Mesendoderm (in vitro differentiated cells): ENCODE measurements around the gene C17orf113.
A peak's percentile ranks its signal among the peaks of the same experiment; 100 is the strongest.
"Not testable (repeated sequence)": the region's sequence is repeated elsewhere in the genome, so short reads cannot be mapped to it uniquely, and the experiment has no call there.

Source experiments
- DNase-seq: peaks from one replicate; pipeline ENCODE4 v3.0.0; 2013
- H2AK5ac ChIP-seq: 2 replicates; pipeline ENCODE4 v1.6.1; 2013; ENCODE audit warnings: low read length, inconsistent platforms
- H2BK120ac ChIP-seq: 2 replicates; pipeline ENCODE4 v1.6.1; 2013; ENCODE audit warnings: low read depth, mild to moderate bottlenecking, low read length, moderate library complexity, mixed read lengths
- H2BK15ac ChIP-seq: replicated peaks from 2 replicates; pipeline ENCODE4 v1.6.1; 2013; ENCODE audit warnings: low read depth, mild to moderate bottlenecking, moderate library complexity
- H2BK5ac ChIP-seq: 2 replicates; pipeline ENCODE4 v1.6.1; 2013; ENCODE audit warnings: low read length, inconsistent platforms
- H3K18ac ChIP-seq: 2 replicates; pipeline ENCODE4 v1.6.1; 2013; ENCODE audit warnings: mild to moderate bottlenecking, low read length, mixed read lengths
- H3K23ac ChIP-seq: one replicate; pipeline ENCODE4 v1.6.1; 2013; ENCODE audit warnings: low read length
- H3K27ac ChIP-seq: 2 replicates; pipeline ENCODE4 v1.5.1; 2013; ENCODE audit warnings: low read depth, mild to moderate bottlenecking, inconsistent platforms, low read length, moderate library complexity
- H3K27me3 ChIP-seq: 2 replicates; pipeline ENCODE4 v1.6.1; 2013; ENCODE audit warnings: low read length, control low read depth, mild to moderate bottlenecking, inconsistent platforms; ENCODE audit not compliant: insufficient read depth, poor library complexity
- H3K36me3 ChIP-seq: 2 replicates; pipeline ENCODE4 v1.6.1; 2013; ENCODE audit warnings: low read length, inconsistent platforms; ENCODE audit not compliant: control insufficient read depth, insufficient read depth
- H3K4ac ChIP-seq: one replicate; pipeline ENCODE4 v1.6.1; 2013; ENCODE audit warnings: low read depth, mild to moderate bottlenecking, low read length, moderate library complexity
- H3K4me1 ChIP-seq: 2 replicates; pipeline ENCODE4 v1.6.1; 2013; ENCODE audit warnings: low read depth, low read length, inconsistent platforms; ENCODE audit not compliant: control insufficient read depth
- H3K4me2 ChIP-seq: 2 replicates; pipeline ENCODE4 v1.6.1; 2013; ENCODE audit warnings: low read length
- H3K4me3 ChIP-seq: 2 replicates; pipeline ENCODE4 v1.5.1; 2013; ENCODE audit warnings: mild to moderate bottlenecking, low read length
- H3K56ac ChIP-seq: one replicate; pipeline ENCODE4 v1.6.1; 2013; ENCODE audit warnings: low read length
- H3K79me1 ChIP-seq: 2 replicates; pipeline ENCODE4 v1.6.1; 2013; ENCODE audit warnings: low read length, inconsistent platforms
- H3K79me2 ChIP-seq: 2 replicates; pipeline ENCODE4 v1.6.1; 2013; ENCODE audit warnings: mild to moderate bottlenecking, low read length; ENCODE audit not compliant: control insufficient read depth, insufficient read depth
- H3K9ac ChIP-seq: 2 replicates; pipeline ENCODE4 v1.6.1; 2013; ENCODE audit warnings: low read length, inconsistent platforms
- H4K5ac ChIP-seq: one replicate; pipeline ENCODE4 v1.6.1; 2013; ENCODE audit warnings: low read length
- H4K8ac ChIP-seq: one replicate; pipeline ENCODE4 v1.6.1; 2013; ENCODE audit warnings: low read depth, mild to moderate bottlenecking, control low read depth, low read length, moderate library complexity
- WGBS: extraction: QIAGEN DNeasy Blood & Tissue Kit; methylation state at CpG from one replicate; pipeline ENCODE4 v1.1.7; 2013; ENCODE audit warnings: low lambda C conversion rate, missing lambda C conversion rate; ENCODE audit not compliant: insufficient coverage; ENCODE audit errors: extremely low coverage; 5-methylcytosine and 5-hydroxymethylcytosine counted together

The C17orf113 gene

DNA sequence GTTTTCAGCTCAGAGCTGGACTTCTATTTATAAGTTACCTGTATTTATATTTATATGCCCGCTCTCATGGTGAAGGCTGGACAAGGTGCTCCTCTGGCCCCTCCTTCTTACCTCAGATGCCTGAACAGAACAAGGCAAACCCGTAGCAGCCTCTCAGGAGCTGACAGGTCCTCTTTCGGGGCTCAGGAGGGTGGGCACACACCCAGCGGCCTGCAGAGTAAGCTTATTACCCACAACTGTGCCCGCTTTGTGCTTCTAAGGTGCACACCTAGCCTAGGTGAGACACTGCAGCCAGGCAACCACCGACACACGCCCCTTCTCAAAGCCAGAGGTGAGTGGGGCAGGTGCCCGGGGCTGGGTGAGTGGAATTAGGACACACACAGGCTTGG is 25.2 kb downstream of the C17orf113 start:
- H3K4me3 ChIP-seq: no peak overlapping the region

DNA sequence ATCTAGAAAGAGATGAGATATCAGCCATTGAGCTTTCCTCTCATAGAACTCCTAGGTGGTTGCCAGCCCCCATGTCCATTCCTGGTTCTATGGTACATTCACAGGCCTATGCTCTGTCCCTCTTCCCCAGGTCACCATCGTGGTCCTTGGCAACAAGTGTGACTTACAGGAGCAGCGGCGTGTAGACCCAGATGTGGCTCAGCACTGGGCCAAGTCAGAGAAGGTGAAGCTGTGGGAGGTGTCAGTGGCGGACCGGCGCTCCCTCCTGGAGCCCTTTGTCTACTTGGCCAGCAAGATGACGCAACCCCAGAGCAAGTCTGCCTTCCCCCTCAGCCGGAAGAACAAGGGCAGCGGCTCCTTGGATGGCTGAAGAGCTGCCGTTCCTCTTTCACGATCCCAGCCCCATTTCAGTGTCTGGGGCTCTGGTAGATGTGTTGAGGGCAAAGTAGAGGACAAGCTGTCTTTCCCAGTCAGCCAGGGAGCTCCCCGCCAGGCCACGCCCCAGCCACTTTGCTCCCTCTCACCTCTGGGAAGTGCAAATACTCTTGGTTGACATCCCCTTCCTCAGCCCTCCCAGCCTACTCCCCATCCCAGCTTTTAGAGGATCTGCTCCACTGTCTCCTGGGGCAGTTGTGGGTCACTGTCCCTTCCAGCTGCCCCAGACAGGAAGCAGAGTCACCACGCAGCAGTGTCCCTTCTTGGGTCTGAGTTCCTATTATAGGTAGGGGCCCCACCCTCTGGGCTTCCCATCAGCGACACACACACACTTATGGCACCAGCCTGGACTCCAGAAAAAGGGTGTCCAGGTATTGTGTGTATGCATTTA is 26.7 kb downstream of the C17orf113 start:
- no peak overlapping the region for H3K4me2 ChIP-seq
- H3K27me3 ChIP-seq: no peaks in the 10 kb centered on the region
- H2AK5ac ChIP-seq: no peak overlapping the region
- H3K36me3 ChIP-seq: peaks cover 3% of the 10 kb centered on the region
- no peak overlapping the region for H4K5ac ChIP-seq
- H3K9ac ChIP-seq: no peak overlapping the region
- H3K4me1 ChIP-seq: peaks cover 2% of the 10 kb centered on the region
- H3K18ac ChIP-seq: no peak overlapping the region
- no peak overlapping the region for H3K56ac ChIP-seq
- no peak overlapping the region for H2BK5ac ChIP-seq
- H2BK15ac ChIP-seq: no peak overlapping the region
- DNase-seq: peak; percentile 42
- H3K79me1 ChIP-seq: peaks cover 8% of the 10 kb centered on the region
- no CpG with 5 or more reads among the region's 15 CpGs for WGBS
- no peak overlapping the region for H4K8ac ChIP-seq
- H3K4me3 ChIP-seq: no peak overlapping the region
- no peak overlapping the region for H3K23ac ChIP-seq
- H3K4ac ChIP-seq: no peak overlapping the region
- H3K79me2 ChIP-seq: peaks cover 10% of the 10 kb centered on the region
- no peak overlapping the region for H3K27ac ChIP-seq
- no peak overlapping the region for H2BK120ac ChIP-seq

More for the DNA sequence above, 25.2 kb downstream of the C17orf113 start:
- no CpG with 5 or more reads among the region's 8 CpGs for WGBS
- no peak overlapping the region for H2BK120ac ChIP-seq
- H3K79me1 ChIP-seq: peaks cover 8% of the 10 kb centered on the region
- no peak overlapping the region for H3K27ac ChIP-seq
- peaks cover 9% of the 10 kb centered on the region for H3K79me2 ChIP-seq
- no peaks in the 10 kb centered on the region for H3K27me3 ChIP-seq
- H4K5ac ChIP-seq: no peak overlapping the region
- no peak overlapping the region for H4K8ac ChIP-seq
- H2BK5ac ChIP-seq: no peak overlapping the region
- H3K56ac ChIP-seq: no peak overlapping the region
- H2AK5ac ChIP-seq: no peak overlapping the region
- H2BK15ac ChIP-seq: no peak overlapping the region
- H3K36me3 ChIP-seq: peaks cover 3% of the 10 kb centered on the region
- no peak overlapping the region for H3K18ac ChIP-seq
- no peak overlapping the region for H3K23ac ChIP-seq
- no peak overlapping the region for H3K4me2 ChIP-seq
- no peak overlapping the region for H3K4ac ChIP-seq
- peaks cover 2% of the 10 kb centered on the region for H3K4me1 ChIP-seq
- no peak for DNase-seq
- no peak overlapping the region for H3K9ac ChIP-seq

DNA sequence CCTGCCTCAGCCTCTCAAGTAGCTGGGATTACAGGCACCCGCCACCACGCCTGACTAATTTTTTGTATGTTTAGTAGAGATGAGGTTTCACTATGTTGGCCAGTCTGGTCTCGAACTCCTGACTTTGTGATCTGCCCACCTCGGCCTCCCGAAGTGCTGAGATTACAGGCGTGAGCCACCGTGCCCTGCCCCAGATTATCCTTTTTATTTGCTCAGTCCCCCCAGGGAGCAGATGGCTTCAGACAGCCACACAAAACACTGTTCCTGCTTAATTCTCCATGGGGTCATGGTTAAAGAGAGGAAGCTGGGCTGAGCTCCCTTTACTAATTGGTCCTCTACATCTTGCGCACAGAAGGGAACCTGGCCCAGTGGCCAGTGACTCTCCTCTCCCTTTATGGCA is 29.6 kb downstream of the C17orf113 start:
- H3K27ac ChIP-seq, H3K4me1 ChIP-seq, DNase-seq: not testable (repeated sequence)

DNA sequence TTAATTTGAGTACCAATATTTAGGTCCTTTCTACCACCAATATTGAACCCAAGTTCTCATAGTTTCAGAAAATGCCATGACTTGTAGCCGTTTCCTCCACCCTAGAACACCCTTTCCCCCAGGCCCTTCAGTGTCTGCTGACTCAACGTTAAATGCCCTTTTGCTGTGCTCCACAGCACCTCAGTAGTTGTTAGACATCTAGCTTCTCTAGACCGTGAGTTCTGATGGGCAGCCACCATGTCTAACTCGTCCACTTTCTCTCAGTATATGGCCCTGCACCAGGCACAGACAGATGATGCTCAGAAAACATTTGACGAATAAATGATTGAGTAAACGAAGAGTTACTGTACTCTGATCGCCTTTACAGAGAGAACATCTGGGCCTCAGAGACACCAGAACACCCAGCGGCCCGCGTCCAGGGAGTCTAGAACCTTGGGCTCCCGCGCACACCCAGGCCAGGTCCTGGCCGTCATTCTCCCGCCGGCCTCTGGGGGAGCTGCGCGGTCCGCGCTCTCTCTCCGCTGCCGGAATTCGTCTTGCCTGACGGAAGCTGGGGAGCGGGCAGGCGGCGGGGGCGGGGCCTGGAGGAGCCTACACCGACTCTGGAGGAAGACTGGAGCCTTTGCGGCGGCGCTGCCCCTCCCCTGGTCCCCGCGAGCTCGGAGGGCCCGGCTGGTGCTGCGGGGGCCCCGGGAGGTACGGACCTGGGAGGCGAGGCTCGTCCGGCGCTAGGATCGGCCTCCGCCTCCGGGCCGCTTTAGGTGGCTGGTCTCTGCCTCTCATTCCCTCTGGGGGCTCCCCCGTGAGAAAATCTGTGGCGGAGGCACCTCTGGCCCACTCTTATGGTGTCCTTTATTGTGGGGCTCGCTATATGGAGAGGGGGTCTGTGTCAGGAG is 30.6 kb downstream of the C17orf113 start, which contains the start of gene NKIRAS2:
NKIRAS2 (plus strand) TSS at position 582 of the 896 bp plus-strand sequence. CDS start 1,488 bp downstream, outside the sequence.
- WGBS: no CpG with 5 or more reads among the region's 49 CpGs
- H3K27me3 ChIP-seq: no peaks in the 10 kb centered on the region
- no peak within 1 kb of the TSS for H2BK15ac ChIP-seq
- no peak within 1 kb of the TSS for H2BK120ac ChIP-seq
- H3K9ac ChIP-seq: peak within 1 kb of the TSS; percentile 70
- peak within 1 kb of the TSS; percentile 84 for H3K4ac ChIP-seq
- H3K79me1 ChIP-seq: peaks cover 12% of the 10 kb centered on the region
- H3K27ac ChIP-seq: peak within 1 kb of the TSS; percentile 47
- H3K18ac ChIP-seq: peak within 1 kb of the TSS; percentile 97
- no peak within 1 kb of the TSS for H3K23ac ChIP-seq
- peak within 1 kb of the TSS; percentile 24 for H2AK5ac ChIP-seq
- peaks cover 7% of the 10 kb centered on the region for H3K4me1 ChIP-seq
- H3K36me3 ChIP-seq: peaks cover 3% of the 10 kb centered on the region
- H3K79me2 ChIP-seq: peaks cover 32% of the 10 kb centered on the region
- no peak within 1 kb of the TSS for H2BK5ac ChIP-seq
- H3K4me2 ChIP-seq: peak within 1 kb of the TSS; percentile 27
- H4K5ac ChIP-seq: no peak within 1 kb of the TSS
- H3K4me3 ChIP-seq: peak within 1 kb of the TSS; percentile 53
- peak; percentile 95 for DNase-seq
- peak within 1 kb of the TSS; percentile 91 for H4K8ac ChIP-seq
- H3K56ac ChIP-seq: peak within 1 kb of the TSS; percentile 92

More for the DNA sequence above, 29.6 kb downstream of the C17orf113 start:
- H3K36me3 ChIP-seq, H4K8ac ChIP-seq, H2AK5ac ChIP-seq, H3K27me3 ChIP-seq, H2BK15ac ChIP-seq, H4K5ac ChIP-seq, H3K18ac ChIP-seq, H3K4ac ChIP-seq, H2BK120ac ChIP-seq, H3K23ac ChIP-seq, H3K4me3 ChIP-seq, H2BK5ac ChIP-seq: not testable (repeated sequence)
- H3K79me1 ChIP-seq: peaks cover 12% of the 10 kb centered on the region
- no CpG with 5 or more reads among the region's 8 CpGs for WGBS
- H3K56ac ChIP-seq: peak overlapping the region; percentile 92
- H3K4me2 ChIP-seq: peak overlapping the region; percentile 15
- H3K9ac ChIP-seq: peak overlapping the region; percentile 70
- H3K79me2 ChIP-seq: peaks cover 22% of the 10 kb centered on the region

DNA sequence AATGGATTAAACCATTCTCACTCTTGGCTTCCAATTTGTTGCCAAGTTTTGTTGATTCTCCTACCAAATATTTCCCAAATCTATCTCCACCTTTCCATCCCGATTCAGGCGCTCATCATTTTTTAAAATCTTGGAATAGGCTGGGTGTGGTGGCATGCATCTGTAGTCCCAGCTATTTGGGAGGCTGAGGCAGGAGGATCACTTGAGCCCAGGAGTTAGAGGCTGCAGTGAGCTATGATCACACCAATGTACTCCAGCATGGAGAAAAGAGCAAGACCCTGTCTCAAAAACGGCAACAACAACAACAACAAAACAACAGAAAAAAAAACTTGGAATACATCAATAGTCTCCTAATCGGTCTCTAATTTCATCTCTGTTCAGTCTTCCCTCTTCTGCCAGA is 31.4 kb downstream of the C17orf113 start:
- Histone ChIP-seq H4K8ac (no peak overlapping the region), H3K79me1 (peaks cover 12% of the 10 kb centered on the region), H3K4me2 (no peak overlapping the region), H3K36me3 (peaks cover 2% of the 10 kb centered on the region), H2BK15ac (no peak overlapping the region), H3K18ac (no peak overlapping the region), H4K5ac (no peak overlapping the region), H2AK5ac (no peak overlapping the region), H2BK5ac (no peak overlapping the region), H2BK120ac (no peak overlapping the region), H3K27ac (no peak overlapping the region), H3K9ac (no peak overlapping the region), H3K27me3 (no peaks in the 10 kb centered on the region), H3K4me3 (no peak overlapping the region), H3K79me2 (peaks cover 38% of the 10 kb centered on the region), H3K4me1 (peaks cover 7% of the 10 kb centered on the region), H3K56ac (no peak overlapping the region), H3K23ac (no peak overlapping the region), H3K4ac (no peak overlapping the region)
- no peak for DNase-seq
- WGBS: no CpG with 5 or more reads among the region's 4 CpGs
